HepG2 (cell line): ENCODE results near the gene COQ9. TPM values are rescaled to one million over a fixed set of nuclear protein-coding genes. Genes with fewer than 3 reads are reported as not detected.
A peak's percentile ranks its signal among the peaks of the same experiment; 100 is the strongest.

ENCODE experiments used
- ATM ChIP-seq: fragments of 450-650 bp; IDR thresholded peaks from 2 replicates; pipeline ENCODE4 v1.7.1; 2017; ENCODE audit warnings: mild to moderate bottlenecking, borderline replicate concordance
- BRCA1 ChIP-seq: sonication (generic); formaldehyde crosslinking; IDR thresholded peaks from 2 replicates; pipeline ENCODE4 v1.4.0; 2020; ENCODE audit warnings: missing genetic modification reagents
- CENPT ChIP-seq: sonication (generic); formaldehyde crosslinking; IDR thresholded peaks from 2 replicates; pipeline ENCODE4 v1.8.0; 2022; ENCODE audit warnings: low read depth, mild to moderate bottlenecking, moderate library complexity, missing genetic modification reagents
- CREM ChIP-seq, 2 experiments: sonication (generic) in 1 of 2; formaldehyde crosslinking in 1 of 2; IDR thresholded peaks; 2 replicates each; pipeline versions ENCODE4 v1.4.0 to v1.6.1; 2016 to 2020; ENCODE audit warnings: antibody characterized with exemption in 1 of 2, mild to moderate bottlenecking in 1 of 2, missing genetic modification reagents in 1 of 2
- ETV6 ChIP-seq: sonication (generic); formaldehyde crosslinking; conservative IDR thresholded peaks from 2 replicates; pipeline ENCODE4 v1.4.0; 2020; ENCODE audit warnings: missing genetic modification reagents
- FOXA3 ChIP-seq: IDR thresholded peaks from 2 replicates; pipeline ENCODE4 v1.6.1; 2016; ENCODE audit warnings: missing genetic modification reagents, missing compliant biosample characterization
- HNF4A ChIP-seq: sonication (generic); formaldehyde crosslinking; IDR thresholded peaks from 2 replicates; pipeline ENCODE4 v1.4.0; 2020; ENCODE audit warnings: missing genetic modification reagents
- ISL2 ChIP-seq: sonication (generic); formaldehyde crosslinking; IDR thresholded peaks from 2 replicates; pipeline ENCODE4 v1.5.0; 2020; ENCODE audit warnings: missing genetic modification reagents
- NR2F1 ChIP-seq, 2 experiments: fragments of 450-650 bp in 1 of 2; formaldehyde crosslinking in 1 of 2; IDR thresholded peaks; 2 replicates each; pipeline versions ENCODE4 v1.5.0 to v1.6.1; 2016 to 2020; ENCODE audit warnings: mild to moderate bottlenecking in 1 of 2, missing compliant biosample characterization in 1 of 2, missing genetic modification reagents in 1 of 2, moderate library complexity in 1 of 2
- SPEN ChIP-seq: sonication (generic); formaldehyde crosslinking; IDR thresholded peaks from 2 replicates; pipeline ENCODE4 v1.5.1; 2020; ENCODE audit warnings: low read depth, mild to moderate bottlenecking, missing genetic modification reagents
- TBX3 ChIP-seq: fragments of 450-650 bp; IDR thresholded peaks from 2 replicates; pipeline ENCODE4 v1.6.1; 2017; ENCODE audit warnings: antibody characterized with exemption, mild to moderate bottlenecking, inconsistent platforms, borderline replicate concordance
- TEAD3 ChIP-seq: optimal IDR thresholded peaks from 2 replicates; pipeline ENCODE3; 2016; ENCODE audit warnings: borderline replicate concordance
- ZNF883 ChIP-seq: sonication (generic); formaldehyde crosslinking; IDR thresholded peaks from 2 replicates; pipeline ENCODE4 v1.5.1; 2020; ENCODE audit warnings: mild to moderate bottlenecking, missing genetic modification reagents; ENCODE audit errors: not compliant biosample characterization
- ZSCAN9 ChIP-seq: IDR thresholded peaks from 2 replicates; pipeline ENCODE4 v1.6.1; 2016; ENCODE audit warnings: borderline replicate concordance
- polyA plus RNA-seq, 8 experiments: library from polyadenylated mRNA; depleted of rRNA in 3 of 8; stranded (reverse) in 7 of 8; unstranded in 1 of 8; fragments of >200 nt; fragmentation: Illumina TruSeq in 4 of 8; extraction: Trizol in 4 of 8; gene quantifications; 2 replicates each; pipeline versions ENCODE4 v1.2.1 to v1.2.3, GENCODE V29; 2011 to 2016; ENCODE audit warnings: low read depth in 4 of 8, missing spikeins in 1 of 8, mixed read lengths in 1 of 8; ENCODE audit not compliant: insufficient read depth in 1 of 8
- total RNA-seq, 5 experiments: library from RNA; depleted of rRNA; stranded (reverse); fragments of >200 nt; fragmentation: Illumina TruSeq; extraction: Trizol; gene quantifications; 2 replicates each; pipeline ENCODE4 v1.2.3, GENCODE V29; 2016; ENCODE audit warnings: low read depth in 1 of 5
- TF ChIP-seq, protein P1 (sequence below), 2 experiments: sonication (generic) in 1 of 2; formaldehyde crosslinking in 1 of 2; IDR thresholded peaks; 2 replicates each; pipeline versions ENCODE4 v1.5.1 to v1.6.1; 2011 to 2020; ENCODE audit warnings: borderline replicate concordance in 1 of 2, low read depth in 1 of 2, low read length in 1 of 2, mild to moderate bottlenecking in 1 of 2, missing genetic modification reagents in 1 of 2, moderate library complexity in 1 of 2
- TF ChIP-seq, protein P2 (sequence below): sonication (generic); formaldehyde crosslinking; IDR thresholded peaks from one replicate; pipeline ENCODE4 v1.5.1; 2020; ENCODE audit warnings: mild to moderate bottlenecking, missing genetic modification reagents; ENCODE audit errors: not compliant biosample characterization
- TF ChIP-seq, protein P3 (sequence below), 2 experiments: fragments of 450-650 bp in 1 of 2; sonication (generic) in 1 of 2; formaldehyde crosslinking; IDR thresholded peaks; 2 replicates each; pipeline versions ENCODE4 v1.5.0 to v1.8.0; 2020 to 2022; ENCODE audit warnings: mild to moderate bottlenecking in 1 of 2, missing genetic modification reagents in 1 of 2

Gene COQ9
- total and polyA plus RNA-seq, 2 of the 13 experiments (the other 11 are each of a cell fraction or from before 2014, with no cell fraction given) = 57.5 to 108 TPM

DNA sequence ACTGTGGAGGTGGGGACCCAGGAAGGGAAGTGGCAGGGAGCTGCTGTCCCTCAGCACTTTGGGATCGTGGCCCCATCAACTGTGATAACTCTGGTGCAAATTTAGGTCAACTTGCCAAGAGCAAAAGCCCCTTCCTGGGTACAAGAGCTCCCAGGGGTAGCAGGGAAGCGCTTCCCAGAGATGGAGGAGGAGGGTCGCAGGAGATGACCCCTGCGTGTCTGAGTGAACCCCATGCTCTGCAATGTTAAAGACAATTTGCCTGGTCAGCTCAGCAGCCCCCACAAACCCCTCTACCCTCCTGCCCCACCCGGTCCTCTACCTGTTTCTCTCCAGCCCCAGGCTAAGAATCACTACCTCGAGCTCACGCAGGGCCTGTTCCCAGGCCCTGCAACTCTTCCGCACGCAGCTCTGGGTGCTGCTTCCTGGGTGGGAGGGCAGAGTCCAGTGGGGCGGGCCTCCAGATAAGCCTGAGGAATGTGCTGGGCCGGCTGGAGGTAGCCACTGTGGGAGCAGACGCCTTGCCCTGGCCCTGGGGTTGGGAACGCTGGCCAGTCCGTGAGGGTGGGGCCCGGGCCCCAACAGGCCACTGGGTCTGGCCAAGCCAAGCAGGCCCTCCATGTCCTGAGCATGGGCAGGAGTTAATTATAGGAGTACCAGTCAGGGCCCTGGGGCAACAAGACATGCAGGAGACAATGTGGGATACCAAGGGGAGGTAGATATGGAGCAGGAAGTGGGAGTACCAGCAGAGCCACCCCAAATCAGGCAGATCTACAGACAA is 32.9 kb downstream of the COQ9 start (continued):
- TF ChIP-seq, protein P1, sequence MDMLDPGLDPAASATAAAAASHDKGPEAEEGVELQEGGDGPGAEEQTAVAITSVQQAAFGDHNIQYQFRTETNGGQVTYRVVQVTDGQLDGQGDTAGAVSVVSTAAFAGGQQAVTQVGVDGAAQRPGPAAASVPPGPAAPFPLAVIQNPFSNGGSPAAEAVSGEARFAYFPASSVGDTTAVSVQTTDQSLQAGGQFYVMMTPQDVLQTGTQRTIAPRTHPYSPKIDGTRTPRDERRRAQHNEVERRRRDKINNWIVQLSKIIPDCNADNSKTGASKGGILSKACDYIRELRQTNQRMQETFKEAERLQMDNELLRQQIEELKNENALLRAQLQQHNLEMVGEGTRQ (IDR thresholded peaks at IDR 0.05; ENCODE audit: low read depth, low read length) = no peak
- TF ChIP-seq, protein P1 (CRISPR knock-in tag; IDR thresholded peaks at IDR 0.05; ENCODE audit: borderline replicate concordance) = no peak; the same call in 1 of the 2 replicates
- TF ChIP-seq, protein P2, sequence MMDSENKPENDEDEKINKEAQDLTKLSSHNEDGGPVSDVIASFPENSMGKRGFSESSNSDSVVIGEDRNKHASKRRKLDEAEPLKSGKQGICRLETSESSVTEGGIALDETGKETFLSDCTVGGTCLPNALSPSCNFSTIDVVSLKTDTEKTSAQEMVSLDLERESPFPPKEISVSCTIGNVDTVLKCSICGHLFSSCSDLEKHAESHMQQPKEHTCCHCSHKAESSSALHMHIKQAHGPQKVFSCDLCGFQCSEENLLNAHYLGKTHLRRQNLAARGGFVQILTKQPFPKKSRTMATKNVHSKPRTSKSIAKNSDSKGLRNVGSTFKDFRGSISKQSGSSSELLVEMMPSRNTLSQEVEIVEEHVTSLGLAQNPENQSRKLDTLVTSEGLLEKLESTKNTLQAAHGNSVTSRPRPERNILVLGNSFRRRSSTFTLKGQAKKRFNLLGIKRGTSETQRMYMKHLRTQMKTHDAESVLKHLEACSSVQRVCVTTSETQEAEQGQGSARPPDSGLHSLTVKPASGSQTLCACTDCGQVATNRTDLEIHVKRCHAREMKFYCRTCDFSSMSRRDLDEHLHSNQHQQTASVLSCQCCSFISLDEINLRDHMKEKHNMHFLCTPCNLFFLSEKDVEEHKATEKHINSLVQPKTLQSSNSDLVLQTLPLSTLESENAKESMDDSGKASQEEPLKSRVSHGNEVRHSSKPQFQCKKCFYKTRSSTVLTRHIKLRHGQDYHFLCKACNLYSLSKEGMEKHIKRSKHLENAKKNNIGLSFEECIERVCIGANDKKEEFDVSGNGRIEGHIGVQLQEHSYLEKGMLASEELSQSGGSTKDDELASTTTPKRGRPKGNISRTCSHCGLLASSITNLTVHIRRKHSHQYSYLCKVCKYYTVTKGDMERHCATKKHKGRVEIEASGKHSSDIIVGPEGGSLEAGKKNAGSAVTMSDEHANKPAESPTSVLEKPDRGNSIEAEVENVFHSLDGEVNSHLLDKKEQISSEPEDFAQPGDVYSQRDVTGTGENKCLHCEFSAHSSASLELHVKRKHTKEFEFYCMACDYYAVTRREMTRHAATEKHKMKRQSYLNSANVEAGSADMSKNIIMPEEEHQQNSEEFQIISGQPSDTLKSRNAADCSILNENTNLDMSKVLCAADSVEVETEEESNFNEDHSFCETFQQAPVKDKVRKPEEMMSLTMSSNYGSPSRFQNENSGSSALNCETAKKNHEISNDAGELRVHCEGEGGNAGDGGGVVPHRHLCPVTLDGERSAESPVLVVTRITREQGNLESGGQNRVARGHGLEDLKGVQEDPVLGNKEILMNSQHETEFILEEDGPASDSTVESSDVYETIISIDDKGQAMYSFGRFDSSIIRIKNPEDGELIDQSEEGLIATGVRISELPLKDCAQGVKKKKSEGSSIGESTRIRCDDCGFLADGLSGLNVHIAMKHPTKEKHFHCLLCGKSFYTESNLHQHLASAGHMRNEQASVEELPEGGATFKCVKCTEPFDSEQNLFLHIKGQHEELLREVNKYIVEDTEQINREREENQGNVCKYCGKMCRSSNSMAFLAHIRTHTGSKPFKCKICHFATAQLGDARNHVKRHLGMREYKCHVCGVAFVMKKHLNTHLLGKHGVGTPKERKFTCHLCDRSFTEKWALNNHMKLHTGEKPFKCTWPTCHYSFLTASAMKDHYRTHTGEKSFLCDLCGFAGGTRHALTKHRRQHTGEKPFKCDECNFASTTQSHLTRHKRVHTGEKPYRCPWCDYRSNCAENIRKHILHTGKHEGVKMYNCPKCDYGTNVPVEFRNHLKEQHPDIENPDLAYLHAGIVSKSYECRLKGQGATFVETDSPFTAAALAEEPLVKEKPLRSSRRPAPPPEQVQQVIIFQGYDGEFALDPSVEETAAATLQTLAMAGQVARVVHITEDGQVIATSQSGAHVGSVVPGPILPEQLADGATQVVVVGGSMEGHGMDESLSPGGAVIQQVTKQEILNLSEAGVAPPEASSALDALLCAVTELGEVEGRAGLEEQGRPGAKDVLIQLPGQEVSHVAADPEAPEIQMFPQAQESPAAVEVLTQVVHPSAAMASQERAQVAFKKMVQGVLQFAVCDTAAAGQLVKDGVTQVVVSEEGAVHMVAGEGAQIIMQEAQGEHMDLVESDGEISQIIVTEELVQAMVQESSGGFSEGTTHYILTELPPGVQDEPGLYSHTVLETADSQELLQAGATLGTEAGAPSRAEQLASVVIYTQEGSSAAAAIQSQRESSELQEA = no peak
- peak; percentile 93 for TF ChIP-seq TEAD3
- TF ChIP-seq TBX3 = 0 out of 2 replicates have a peak, but pooled peaks have one; percentile 18
- peak; percentile 97 for TF ChIP-seq HNF4A (CRISPR knock-in tag)
- peak; percentile 63 for TF ChIP-seq ZNF883 (CRISPR knock-in tag)
- TF ChIP-seq ZSCAN9 = peak; percentile 83; the same call in 1 of the 2 replicates
- no peak for TF ChIP-seq CENPT
- peak; percentile 41; the same call in 1 of the 2 replicates for TF ChIP-seq BRCA1 (CRISPR knock-in tag)
- peak; percentile 16 for TF ChIP-seq ISL2 (CRISPR knock-in tag)
- peak; percentile 81 for TF ChIP-seq SPEN (CRISPR knock-in tag)
- TF ChIP-seq FOXA3 (CRISPR knock-in tag) = peak; percentile 47
- TF ChIP-seq CREM (IDR thresholded peaks at IDR 0.05) = peak; percentile 46; the same call in 1 of the 2 replicates
- no peak for TF ChIP-seq CREM (CRISPR knock-in tag; IDR thresholded peaks at IDR 0.05)
- TF ChIP-seq NR2F1 (CRISPR knock-in tag; IDR thresholded peaks at IDR 0.05) = no peak
- TF ChIP-seq ETV6 (CRISPR knock-in tag) = no peak
- TF ChIP-seq, protein P3, sequence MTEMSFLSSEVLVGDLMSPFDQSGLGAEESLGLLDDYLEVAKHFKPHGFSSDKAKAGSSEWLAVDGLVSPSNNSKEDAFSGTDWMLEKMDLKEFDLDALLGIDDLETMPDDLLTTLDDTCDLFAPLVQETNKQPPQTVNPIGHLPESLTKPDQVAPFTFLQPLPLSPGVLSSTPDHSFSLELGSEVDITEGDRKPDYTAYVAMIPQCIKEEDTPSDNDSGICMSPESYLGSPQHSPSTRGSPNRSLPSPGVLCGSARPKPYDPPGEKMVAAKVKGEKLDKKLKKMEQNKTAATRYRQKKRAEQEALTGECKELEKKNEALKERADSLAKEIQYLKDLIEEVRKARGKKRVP (CRISPR knock-in tag; IDR thresholded peaks at IDR 0.05) = no peak
- no peak for TF ChIP-seq ATM
